DMS53 treated with DMSO at 0.1 percent for 48 hours (cell line): Measurements from ENCODE around the gene CNN2.

Experiments
- DNase-seq: peaks from one replicate; lab custom pipeline; 2025; ENCODE audit not compliant: unreplicated experiment; lab: John Stamatoyannopoulos, UW

CNN2 gene

DNA sequence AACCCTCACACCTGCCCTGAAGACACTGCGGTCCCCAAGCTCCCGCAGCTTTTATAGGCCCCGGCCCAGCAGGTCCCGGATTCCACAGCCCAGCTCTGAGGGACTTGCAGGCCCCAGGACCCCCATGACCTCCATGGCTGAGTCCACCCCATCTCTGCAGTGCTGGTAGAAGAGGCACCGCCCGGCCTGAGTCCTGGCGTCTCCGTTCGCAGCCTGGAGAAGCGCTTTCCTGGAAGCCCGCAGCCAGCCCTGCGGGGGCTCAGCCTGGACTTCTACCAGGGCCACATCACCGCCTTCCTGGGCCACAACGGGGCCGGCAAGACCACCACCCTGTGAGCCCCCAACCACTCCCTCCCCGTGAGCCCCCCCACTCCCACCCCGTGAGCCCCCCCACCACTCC lies 22.7 kb downstream of the CNN2 start:
- no peak for DNase-seq

DNA sequence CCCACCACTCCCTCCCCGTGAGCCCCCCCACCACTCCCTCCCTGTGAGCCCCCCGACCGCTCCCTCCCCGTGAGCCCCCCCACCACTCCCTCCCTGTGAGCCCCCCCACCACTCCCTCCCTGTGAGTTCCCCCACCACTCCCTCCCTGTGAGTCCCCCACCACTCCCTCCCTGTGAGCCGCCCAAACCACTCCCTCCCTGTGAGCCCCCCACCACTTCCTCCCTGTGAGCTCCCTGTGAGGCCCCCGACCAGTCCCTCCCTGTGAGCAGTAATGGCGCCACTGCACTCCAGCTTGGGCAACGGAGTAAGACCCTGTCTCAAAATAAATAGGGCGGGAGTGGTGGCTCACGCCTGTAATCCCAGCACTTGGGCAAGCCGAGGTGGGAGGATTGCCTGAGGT lies 23.4 kb downstream of the CNN2 start:
- DNase-seq, result no peak

DNA sequence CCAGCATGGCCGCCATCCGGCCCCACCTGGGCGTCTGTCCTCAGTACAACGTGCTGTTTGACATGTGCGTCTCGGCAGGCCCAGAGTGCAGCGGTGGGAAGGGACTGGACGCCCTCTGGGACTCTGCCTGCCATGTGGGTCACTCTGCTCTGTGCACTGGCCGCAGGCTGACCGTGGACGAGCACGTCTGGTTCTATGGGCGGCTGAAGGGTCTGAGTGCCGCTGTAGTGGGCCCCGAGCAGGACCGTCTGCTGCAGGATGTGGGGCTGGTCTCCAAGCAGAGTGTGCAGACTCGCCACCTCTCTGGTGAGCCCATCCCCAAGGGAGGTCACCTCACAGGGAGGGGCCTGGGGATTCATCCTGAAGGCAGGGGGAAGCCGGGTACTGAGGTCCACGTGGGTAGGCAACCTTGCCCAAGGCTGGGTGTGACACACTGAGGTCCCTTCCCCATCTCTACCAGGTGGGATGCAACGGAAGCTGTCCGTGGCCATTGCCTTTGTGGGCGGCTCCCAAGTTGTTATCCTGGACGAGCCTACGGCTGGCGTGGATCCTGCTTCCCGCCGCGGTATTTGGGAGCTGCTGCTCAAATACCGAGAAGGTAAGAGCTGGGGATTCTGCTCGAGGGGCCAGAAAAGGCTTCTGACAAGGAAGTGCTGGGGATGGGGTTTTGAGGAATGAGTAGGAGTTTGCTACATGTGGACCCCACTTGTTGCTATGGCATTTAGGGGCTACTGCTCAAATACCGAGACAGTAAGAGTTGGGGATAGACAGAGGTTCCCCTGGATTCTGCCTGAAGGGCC lies 24.8 kb downstream of the CNN2 start:
- DNase-seq, result no peak

DNA sequence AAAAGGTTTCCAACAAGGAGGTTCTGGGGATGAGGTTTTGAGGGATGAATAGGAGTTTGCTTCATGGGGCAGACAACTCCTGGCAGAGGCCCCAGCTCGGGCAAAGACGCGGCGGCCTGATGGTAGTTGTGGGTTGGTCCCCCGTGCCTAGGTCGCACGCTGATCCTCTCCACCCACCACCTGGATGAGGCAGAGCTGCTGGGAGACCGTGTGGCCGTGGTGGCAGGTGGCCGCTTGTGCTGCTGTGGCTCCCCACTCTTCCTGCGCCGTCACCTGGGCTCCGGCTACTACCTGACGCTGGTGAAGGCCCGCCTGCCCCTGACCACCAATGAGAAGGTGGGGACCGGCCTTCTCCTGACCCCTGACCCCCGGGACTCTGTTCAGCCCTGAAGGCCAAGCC lies 25.4 kb downstream of the CNN2 start:
- DNase-seq, result no peak

DNA sequence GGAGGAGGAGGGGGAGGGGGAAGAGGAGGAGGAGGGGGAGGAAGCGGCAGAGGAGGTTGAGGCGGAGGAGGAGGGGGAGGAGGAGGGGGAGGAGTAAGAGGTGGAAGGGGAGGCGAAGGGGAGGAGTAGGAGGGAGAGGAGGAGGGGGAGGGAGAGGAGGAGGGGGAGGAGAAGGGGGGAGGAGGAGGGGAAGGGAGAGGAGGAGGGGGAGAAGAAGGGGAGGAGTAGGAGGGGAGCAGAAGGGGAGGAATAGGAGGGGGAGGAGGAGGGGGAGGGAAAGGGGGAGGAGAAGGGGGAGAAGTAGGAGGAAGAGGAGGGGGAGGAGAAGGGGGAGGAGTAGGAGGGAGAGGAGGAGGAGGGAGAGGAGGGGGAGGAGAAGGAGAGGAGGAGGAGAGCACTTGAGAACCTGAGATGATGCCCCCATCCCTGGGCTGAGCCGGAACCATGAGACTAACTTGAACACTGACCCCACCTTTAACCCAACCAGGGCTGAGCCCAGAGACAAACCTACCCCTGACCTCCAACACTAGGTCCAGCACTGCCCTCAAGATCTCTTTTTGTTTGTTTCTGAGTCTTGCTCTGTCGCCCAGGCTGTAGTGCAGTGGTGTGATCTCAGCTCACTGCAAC lies 26.1 kb downstream of the CNN2 start:
- no peak for DNase-seq

DNA sequence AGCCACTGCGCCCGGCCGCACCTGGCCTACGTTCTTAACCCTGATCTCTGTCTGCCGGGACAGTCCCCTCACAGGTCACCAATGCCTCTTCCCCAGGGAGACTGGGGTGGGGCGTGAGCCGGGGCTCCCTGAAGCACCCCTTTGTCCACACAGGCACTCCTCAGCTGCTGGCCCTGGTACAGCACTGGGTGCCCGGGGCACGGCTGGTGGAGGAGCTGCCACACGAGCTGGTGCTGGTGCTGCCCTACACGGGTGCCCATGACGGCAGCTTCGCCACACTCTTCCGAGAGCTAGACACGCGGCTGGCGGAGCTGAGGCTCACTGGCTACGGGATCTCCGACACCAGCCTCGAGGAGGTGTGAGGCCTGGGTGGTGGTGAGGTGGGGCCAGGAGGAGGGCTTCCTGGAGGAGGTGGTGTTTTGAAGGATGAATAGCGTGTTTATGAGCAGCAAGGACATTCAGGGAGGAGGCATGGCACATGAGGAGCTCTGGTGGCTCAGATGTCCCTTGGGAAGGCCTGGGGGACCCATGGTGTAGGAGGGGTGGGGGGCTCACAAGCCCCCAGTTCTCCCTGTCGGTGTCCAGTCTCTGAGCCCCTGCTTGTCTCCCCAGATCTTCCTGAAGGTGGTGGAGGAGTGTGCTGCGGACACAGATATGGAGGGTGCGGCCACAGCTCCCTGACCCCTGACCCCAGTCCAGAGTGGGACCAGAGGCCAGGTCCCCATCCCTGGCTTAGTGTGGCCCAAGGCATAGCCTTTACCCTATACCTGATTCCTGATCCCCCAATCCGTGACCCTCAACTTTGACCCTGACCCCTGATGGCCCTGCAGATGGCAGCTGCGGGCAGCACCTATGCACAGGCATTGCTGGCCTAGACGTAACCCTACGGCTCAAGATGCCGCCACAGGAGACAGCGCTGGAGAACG lies 27.0 kb downstream of the CNN2 start:
- no peak for DNase-seq

DNA sequence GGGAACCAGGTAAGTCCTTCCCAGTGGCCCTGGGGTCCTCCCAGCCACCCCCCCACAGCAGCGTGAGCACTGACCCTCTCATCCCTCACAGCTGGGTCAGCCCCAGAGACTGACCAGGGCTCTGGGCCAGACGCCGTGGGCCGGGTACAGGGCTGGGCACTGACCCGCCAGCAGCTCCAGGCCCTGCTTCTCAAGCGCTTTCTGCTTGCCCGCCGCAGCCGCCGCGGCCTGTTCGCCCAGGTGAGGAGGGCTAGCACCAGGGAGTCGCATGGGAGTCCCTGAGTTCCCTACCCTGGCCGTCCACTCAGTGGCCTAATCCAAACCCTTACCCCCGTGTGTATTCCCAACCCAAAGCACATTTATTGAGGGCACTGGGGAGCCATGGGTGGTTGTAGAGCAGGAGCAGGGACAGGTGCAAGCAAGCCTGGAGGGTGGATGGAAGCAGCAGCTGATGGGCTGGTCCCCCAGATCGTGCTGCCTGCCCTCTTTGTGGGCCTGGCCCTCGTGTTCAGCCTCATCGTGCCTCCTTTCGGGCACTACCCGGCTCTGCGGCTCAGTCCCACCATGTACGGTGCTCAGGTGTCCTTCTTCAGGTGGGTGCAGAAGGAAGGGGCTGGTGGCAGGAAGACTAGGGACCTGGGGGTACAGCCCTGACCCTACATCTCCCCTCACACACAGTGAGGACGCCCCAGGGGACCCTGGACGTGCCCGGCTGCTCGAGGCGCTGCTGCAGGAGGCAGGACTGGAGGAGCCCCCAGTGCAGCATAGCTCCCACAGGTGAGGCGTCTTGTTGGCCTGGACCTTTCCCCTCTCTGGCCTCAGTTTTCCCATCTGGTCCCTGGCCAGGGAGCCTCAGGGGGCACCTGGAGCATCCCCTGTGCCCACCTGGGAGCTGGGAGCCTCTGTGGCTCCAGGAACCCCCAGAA lies 28.0 kb downstream of the CNN2 start:
- DNase-seq, result no peak

DNA sequence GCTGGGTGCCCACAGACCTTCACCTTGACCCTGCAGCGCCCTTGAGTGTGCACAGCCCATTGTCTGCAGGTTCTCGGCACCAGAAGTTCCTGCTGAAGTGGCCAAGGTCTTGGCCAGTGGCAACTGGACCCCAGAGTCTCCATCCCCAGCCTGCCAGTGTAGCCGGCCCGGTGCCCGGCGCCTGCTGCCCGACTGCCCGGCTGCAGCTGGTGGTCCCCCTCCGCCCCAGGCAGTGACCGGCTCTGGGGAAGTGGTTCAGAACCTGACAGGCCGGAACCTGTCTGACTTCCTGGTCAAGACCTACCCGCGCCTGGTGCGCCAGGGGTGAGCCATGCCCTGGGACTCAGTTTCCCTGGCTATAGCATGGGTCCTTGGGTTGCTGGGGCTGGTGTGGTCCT lies 28.6 kb downstream of the CNN2 start:
- no peak for DNase-seq

DNA sequence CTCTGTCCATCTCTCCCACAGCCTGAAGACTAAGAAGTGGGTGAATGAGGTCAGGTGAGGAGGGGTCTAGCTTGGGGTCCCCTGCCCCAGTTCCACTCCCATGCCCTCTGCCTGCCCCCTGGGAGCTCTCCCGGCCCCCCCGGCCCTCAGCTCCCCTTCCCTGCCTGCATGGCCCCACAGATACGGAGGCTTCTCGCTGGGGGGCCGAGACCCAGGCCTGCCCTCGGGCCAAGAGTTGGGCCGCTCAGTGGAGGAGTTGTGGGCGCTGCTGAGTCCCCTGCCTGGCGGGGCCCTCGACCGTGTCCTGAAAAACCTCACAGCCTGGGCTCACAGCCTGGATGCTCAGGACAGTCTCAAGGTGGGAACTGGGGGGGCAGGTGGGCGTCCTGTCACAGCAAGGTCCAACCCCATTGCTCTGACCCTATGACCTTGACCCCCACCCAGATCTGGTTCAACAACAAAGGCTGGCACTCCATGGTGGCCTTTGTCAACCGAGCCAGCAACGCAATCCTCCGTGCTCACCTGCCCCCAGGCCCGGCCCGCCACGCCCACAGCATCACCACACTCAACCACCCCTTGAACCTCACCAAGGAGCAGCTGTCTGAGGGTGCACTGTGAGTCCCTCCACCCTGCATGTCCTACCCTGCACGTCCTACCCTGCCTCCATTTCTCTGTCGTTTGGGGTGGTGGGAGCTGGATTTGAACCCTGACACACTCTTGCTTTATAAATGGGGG lies 29.6 kb downstream of the CNN2 start:
- no peak for DNase-seq

DNA sequence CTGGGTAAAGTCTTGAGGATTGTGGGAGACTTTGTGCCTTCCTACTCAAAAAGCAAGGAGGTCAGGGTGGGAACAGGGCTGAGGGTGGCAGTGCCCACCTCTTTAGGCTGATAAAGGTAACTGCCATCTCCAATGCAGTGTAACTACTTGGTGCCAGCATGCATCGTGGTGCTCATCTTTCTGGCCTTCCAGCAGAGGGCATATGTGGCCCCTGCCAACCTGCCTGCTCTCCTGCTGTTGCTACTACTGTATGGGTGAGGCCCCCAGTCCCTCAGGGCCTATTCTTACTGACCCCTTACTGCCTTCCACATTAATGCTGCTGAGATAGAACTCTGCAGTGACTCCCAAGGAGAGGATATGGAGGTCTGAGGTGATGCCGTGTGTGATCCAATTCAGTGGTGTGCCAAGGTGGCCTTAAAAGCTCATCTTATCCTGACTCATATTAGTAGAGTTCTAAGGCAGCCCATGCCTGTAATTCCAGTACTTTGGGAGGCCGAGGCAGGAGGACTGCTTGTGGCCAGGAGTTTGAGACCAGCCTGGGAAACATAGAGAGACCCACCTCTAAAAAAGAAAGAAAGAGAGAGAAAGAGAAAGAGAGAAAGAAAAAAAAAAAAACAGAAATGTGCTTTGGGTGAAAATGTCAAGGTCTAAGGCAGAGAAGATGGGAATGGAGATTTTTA lies 30.9 kb downstream of the CNN2 start:
- peak; percentile 22 for DNase-seq

DNA sequence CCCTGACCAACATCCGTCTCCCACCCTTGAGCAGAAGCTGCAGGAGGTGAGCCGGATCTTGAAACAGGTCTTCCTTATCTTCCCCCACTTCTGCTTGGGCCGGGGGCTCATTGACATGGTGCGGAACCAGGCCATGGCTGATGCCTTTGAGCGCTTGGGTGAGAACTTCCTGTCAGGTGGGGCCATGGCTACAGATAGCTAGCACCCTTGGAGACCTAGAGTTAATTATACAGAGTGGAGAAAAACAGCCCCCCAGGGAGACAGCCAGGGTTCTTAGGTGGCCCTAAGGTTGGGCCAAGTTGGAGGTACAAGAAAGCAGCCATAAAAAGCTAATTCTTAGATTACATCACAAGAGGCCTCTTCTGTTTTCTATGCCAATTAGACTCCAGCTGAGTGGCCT lies 31.7 kb downstream of the CNN2 start:
- no peak for DNase-seq

DNA sequence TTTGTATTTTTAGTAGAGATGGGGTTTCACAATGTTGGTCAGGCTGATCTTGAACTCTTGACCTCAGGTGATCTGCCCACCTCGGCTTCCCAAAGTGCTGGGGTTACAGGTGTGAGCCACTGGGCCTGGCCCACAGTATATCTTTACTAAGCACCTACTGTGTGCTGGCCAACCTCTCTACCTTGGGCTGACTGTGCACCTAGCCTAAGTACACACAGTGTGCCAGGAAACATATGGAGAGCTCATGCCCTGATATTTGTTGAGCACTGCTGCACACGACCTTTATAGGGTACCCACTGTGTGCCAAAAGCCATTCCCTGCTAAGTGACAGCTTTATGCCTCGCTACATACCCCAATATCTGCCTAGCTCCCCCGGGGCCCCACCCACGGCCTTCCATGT lies 34.3 kb downstream of the CNN2 start:
- DNase-seq, result no peak

DNA sequence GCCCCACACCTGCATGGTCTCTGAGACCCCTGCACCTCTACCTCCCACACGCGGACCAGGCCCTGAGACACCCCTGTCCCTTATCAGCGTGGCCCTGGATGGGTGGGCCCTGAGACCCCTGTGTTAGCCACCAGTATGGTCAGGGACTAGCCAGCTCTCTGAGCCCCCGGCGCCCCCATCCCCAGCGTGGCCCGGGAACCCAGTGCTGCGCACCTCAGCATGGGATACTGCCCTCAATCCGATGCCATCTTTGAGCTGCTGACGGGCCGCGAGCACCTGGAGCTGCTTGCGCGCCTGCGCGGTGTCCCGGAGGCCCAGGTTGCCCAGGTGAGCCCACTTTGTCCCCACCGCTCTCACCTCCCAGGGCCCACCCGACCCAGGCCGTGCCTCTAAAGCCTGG lies 35.6 kb downstream of the CNN2 start:
- DNase-seq, result no peak

DNA sequence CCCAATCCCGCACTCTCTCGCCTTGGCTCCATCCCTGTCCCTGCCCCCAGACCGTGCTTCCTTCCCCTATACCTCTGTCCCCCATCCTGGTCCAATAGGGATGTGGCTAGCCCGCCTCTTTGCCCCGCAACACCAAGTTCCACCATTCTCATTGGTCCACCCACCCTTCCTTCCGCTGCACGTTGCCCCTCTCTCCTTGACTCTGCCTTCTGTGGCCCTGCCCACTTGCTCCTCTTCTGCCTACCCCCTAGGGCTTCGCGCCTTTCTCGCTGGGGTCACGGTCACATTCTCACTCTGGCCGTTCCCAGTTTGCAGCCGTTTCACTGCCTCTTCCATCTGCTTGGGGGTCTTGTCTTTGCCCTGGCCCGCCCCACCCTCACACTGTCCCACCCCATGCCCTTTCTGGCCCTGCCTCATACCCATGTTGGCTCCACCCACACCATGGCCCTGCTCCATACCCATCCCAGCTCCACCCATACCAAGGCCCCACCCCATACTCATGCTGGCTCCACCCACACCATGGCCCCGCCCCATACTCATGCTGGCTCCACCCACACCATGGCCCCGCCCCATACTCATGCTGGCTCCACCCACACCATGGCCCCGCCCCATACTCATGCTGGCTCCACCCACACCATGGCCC lies 36.1 kb downstream of the CNN2 start:
- no peak for DNase-seq

DNA sequence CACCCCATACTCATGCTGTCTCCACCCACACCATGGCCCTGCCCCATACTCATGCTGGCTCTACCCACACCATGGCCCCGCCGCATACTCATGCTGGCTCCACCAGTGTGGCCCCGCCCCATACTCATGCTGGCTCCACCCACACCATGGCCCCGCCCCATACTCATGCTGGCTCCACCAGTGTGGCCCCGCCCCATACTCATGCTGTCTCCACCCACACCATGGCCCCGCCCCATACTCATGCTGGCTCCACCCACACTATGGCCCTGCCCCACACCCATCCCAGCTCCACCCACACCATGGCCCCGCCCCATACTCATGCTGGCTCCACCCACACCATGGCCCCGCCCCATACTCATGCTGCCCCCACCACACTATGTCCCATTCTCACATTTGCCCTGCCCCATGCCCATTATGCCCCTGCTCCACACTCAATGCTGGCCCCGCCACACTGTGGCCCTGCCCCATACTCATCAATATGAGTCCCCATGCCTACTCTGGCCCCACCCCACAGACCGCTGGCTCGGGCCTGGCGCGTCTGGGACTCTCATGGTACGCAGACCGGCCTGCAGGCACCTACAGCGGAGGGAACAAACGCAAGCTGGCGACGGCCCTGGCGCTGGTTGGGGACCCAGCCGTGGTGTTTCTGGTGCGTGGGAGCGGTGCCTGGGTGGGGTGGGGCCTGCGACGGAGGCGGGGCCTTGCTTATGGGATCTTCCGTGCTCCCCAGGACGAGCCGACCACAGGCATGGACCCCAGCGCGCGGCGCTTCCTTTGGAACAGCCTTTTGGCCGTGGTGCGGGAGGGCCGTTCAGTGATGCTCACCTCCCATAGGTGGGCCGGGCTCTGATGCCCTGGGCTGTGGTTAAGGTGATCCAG lies 36.9 kb downstream of the CNN2 start:
- no peak for DNase-seq

DNA sequence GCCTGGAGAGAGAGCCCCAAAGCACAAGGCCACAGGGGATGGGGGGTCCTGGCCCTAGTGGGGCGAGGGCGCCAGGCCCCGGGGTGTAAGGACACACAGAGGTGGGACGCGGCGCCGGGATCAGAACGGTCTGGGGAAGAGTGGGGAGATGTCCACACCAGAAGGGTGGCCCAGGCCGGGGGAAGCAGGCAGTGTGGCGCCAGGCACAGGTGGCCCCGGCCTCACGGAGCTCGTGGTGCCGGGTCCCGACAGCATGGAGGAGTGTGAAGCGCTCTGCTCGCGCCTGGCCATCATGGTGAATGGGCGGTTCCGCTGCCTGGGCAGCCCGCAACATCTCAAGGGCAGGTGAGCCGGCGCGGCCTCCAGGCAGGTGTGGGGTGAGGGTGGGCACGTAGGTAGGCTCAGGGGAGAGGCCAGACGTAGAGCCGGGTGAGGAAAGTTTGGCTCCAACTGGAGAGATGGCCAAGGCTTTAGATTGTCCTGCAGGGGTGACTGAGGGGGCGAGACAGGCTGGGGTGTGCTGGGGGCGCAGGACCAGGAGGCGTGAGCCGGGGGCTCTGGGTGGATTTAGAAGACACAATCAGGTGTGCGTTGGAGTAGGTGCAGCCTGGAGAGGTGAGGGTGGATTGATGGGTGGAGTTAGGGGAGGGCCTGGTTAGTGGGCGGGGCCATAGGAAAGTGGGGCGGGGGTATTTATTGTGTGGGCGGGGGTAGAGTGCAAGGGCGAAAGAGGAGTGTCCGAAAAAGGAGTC lies 37.7 kb downstream of the CNN2 start:
- DNase-seq, result no peak
